ENCODE measurements around the gene ACAT1. TPM values are rescaled to one million over a fixed set of nuclear protein-coding genes. Genes with fewer than 3 reads are reported as not detected.
"Not testable (repeated sequence)": the region's sequence is repeated elsewhere in the genome, so short reads cannot be mapped to it uniquely, and the experiment has no call there.

The ACAT1 gene
- total RNA-seq, 4 donors from 2014 or later: 79.5 to 190 (median 117) TPM

- intact Hi-C loops (cut with DNase I; ENCODE audit: low total_unique reads): no loop called here
- H3K4me3 ChIP-seq (ENCODE audit: low read depth, poor library complexity, severe bottlenecking): no peak overlapping the region
- DNase-seq (ENCODE audit: low spot score in 2 of 2): no peak
- no peak for TF ChIP-seq POLR2A (IDR thresholded peaks at IDR 0.05)
- TF ChIP-seq, protein P1, sequence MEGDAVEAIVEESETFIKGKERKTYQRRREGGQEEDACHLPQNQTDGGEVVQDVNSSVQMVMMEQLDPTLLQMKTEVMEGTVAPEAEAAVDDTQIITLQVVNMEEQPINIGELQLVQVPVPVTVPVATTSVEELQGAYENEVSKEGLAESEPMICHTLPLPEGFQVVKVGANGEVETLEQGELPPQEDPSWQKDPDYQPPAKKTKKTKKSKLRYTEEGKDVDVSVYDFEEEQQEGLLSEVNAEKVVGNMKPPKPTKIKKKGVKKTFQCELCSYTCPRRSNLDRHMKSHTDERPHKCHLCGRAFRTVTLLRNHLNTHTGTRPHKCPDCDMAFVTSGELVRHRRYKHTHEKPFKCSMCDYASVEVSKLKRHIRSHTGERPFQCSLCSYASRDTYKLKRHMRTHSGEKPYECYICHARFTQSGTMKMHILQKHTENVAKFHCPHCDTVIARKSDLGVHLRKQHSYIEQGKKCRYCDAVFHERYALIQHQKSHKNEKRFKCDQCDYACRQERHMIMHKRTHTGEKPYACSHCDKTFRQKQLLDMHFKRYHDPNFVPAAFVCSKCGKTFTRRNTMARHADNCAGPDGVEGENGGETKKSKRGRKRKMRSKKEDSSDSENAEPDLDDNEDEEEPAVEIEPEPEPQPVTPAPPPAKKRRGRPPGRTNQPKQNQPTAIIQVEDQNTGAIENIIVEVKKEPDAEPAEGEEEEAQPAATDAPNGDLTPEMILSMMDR (IDR thresholded peaks at IDR 0.05): no peak
- WGBS, 2 donors: 90 to 92% methylated on average over 5 of the region's 5 CpGs
These were observed 39.7 kb downstream of the ACAT1 start for GRCh38 chr11:108160970-108161566.

GRCh38 chr11:108162878-108163277 lies 41.5 kb downstream of the ACAT1 start:
- DNase-seq (ENCODE audit: low spot score in 2 of 2): not testable (repeated sequence)
- WGBS, 2 donors: 79 to 90% methylated on average over 6 of the region's 6 CpGs

DNA sequence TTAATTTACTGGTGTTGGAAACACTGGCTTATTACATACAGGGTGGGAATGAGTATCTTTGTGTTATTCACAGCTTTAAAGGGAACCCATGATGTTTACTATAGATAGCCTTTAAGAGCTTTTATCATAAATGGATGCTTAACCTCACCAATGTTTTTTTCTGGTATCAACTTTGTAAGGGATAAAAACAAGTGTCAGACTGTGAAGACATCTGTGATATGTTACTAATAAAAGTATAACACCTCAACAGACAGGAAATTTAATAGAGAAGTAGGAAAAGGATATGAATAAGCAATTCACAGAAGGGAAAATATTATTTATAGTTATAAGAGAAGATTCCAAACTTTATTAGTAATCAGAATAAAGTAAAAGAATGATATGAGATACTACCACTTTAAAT lies 46.3 kb downstream of the ACAT1 start:
- TF ChIP-seq, protein P1 (IDR thresholded peaks at IDR 0.05): no peak
- no peak for TF ChIP-seq POLR2A (IDR thresholded peaks at IDR 0.05)
- DNase-seq (ENCODE audit: low spot score in 2 of 2): no peak
- intact Hi-C loops (cut with DNase I; ENCODE audit: low total_unique reads): no loop called here
- no peak overlapping the region for H3K4me3 ChIP-seq (ENCODE audit: low read depth, poor library complexity, severe bottlenecking)

More at GRCh38 chr11:108162878-108163277, 41.5 kb downstream of the ACAT1 start:
- intact Hi-C loops (cut with DNase I; ENCODE audit: low total_unique reads); H3K4me3 ChIP-seq (ENCODE audit: low read depth, poor library complexity, severe bottlenecking): not testable (repeated sequence)

- DNase-seq (ENCODE audit: low spot score in 2 of 2): no peak
- TF ChIP-seq, protein P1 (IDR thresholded peaks at IDR 0.05): no peak
- no peak for TF ChIP-seq POLR2A (IDR thresholded peaks at IDR 0.05)
- 66 to 76% methylated on average over 2 of the region's 2 CpGs for WGBS, 2 donors
- intact Hi-C loops (cut with DNase I; ENCODE audit: low total_unique reads): no loop called here
- H3K4me3 ChIP-seq (ENCODE audit: low read depth, poor library complexity, severe bottlenecking): no peak overlapping the region
These were observed 48.8 kb downstream of the ACAT1 start for GRCh38 chr11:108170184-108170583.

DNA sequence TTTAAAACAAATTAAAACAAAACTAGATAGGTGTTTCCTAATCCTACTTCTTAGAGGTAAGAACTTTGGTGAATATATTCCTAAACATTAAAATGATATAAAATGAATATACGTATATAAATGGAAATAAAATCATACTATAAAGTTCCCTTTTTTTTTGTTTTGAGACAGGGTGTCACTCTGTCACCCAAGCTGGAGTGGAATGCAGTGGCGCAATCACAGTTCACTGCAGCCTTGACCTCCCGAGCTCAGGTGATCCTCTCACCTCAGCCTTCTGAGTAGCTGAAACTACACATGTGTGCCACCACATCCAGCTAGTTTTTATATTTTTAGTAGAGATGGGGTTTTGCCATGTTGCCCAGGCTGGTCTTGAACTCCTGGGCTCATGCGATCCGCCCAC lies 56.2 kb downstream of the ACAT1 start:
- no peak overlapping the region for H3K4me3 ChIP-seq (ENCODE audit: low read depth, poor library complexity, severe bottlenecking)
- no peak for DNase-seq (ENCODE audit: low spot score in 2 of 2)
- WGBS, 2 donors: 77 to 96% methylated on average over 5 of the region's 5 CpGs
- no peak for TF ChIP-seq POLR2A (IDR thresholded peaks at IDR 0.05)
- TF ChIP-seq, protein P1 (IDR thresholded peaks at IDR 0.05): no peak
- intact Hi-C loops (cut with DNase I; ENCODE audit: low total_unique reads): no loop called here

DNA sequence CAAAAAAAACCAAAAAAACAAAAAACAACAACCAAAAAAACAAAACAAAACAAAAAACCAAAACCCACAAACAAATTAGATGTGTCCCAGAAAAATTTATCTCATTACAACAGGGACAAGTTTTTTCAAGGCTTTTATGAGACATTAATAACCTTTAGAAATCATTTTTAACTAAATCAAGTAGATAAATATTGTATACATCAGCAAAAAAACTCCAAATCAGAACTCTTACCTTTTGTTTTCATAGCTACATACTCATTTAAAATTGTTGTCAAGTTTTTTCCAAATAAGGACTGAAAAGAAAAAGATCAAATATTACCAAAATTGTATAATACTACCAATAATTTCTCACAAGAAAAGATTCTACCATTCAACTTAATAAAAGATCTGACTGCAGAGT lies 72.4 kb downstream of the ACAT1 start:
- TF ChIP-seq, protein P1 (IDR thresholded peaks at IDR 0.05): no peak
- TF ChIP-seq POLR2A (IDR thresholded peaks at IDR 0.05): no peak
- DNase-seq (ENCODE audit: low spot score in 2 of 2): no peak
- intact Hi-C loops (cut with DNase I; ENCODE audit: low total_unique reads): no loop called here
- H3K4me3 ChIP-seq (ENCODE audit: low read depth, poor library complexity, severe bottlenecking): no peak overlapping the region
